NCI-H128 (cell line): Measurements from ENCODE around the gene CDK17.

Source experiments
- DNase-seq: peaks from one replicate; lab custom pipeline; 2025; ENCODE audit not compliant: unreplicated experiment; lab: John Stamatoyannopoulos, UW

Gene CDK17

DNA sequence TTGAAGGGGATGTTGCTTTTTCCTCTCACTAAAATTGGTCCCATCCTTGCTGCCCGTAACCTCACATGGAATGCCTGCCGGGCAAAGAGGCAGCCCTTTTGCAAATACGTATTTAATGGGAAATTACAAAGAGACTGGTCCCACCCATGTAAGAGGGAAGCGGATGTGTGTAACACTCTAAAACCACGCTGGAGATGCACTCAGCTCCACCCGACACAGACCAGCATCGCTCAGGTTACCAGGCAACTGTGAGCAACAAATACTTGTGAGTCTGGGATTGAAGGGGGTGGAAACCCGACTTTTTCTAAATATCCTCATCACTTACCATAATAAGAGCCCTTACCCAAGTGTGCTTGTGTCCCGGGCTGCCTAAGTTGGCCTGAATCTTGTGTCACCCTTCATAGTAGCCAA is 158.4 kb downstream of the CDK17 start:
- no peak for DNase-seq

DNA sequence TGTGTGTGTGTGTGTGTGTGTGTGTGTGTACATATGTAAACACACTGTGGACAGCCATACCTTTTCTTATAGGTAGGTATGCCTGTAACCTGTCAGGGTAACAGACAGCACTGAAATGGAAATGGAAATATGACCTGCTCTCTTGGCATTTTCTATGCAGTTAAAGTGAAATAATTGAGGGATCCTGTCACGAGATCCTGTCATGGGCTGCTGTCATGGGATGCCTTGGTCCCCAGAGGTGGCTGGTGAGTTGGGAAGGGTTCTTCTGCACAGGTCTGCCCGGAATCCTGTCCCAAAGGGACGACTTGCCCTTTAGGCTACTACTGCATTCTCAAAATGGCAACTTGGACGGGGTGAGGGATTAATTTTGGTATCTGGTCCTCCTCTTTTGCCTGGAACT is 158.8 kb downstream of the CDK17 start:
- no peak for DNase-seq

DNA sequence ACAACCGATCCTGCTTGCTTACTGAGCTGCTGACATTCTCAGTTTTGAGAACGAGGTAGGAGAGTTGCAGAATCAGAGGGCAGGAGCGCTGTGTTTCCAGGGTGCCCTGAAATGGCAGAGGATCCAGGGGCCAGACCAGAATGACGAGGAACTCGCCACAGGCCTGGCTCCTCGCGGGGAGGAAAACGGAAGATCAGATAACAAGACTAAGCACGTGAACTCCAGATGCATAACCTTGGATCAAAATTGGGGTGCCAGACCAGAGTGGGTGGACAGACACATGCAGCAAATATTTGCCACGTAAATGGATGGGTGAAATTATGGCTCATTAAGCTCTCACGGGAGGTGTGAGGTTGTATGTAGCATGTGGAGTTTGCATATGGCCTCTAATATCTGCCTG is 159.6 kb downstream of the CDK17 start:
- DNase-seq, result no peak

DNA sequence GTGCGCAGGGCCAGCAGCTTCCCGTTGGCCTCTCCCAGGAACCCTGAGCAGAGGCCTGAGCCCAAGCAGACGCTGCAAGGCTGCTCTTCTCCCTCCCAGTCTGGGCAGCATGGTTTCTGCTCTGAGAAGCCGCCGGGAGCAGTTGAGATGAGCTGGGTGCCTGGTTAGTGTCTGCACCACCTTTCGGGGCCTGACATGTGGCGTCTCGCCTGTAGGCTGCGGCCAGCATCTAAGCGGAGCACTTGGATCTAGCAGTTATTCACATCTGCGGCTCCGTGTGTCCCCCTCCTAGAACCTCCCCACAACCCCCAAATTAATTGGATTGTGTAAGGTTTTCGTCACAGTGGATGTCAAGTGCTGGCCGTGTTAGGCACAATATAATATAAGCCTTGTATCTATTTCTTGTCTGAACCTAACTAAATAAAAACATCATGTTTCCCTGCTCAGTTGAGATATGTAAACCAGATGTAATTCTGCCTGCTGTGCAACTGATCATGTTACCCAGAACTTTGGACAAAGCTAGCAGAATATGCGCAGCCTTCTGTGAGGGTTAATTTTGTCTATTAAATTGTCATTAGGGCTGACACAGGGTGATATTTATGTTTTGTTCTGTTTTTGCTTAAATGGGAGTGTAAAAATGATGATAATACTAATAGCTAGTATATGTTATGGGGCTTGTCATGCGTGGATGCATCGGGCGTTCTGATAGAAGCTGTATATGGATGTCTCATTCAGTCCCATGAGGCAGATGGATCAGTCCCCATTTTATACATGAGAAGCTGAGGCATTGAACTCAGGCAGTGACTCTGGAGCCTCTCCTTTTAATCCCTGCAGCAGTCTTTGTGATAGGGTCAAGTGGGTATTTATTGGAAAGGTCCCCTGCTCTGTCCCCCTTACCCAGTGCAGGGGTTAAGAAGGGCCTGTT is 160.3 kb downstream of the CDK17 start:
- DNase-seq, result no peak

DNA sequence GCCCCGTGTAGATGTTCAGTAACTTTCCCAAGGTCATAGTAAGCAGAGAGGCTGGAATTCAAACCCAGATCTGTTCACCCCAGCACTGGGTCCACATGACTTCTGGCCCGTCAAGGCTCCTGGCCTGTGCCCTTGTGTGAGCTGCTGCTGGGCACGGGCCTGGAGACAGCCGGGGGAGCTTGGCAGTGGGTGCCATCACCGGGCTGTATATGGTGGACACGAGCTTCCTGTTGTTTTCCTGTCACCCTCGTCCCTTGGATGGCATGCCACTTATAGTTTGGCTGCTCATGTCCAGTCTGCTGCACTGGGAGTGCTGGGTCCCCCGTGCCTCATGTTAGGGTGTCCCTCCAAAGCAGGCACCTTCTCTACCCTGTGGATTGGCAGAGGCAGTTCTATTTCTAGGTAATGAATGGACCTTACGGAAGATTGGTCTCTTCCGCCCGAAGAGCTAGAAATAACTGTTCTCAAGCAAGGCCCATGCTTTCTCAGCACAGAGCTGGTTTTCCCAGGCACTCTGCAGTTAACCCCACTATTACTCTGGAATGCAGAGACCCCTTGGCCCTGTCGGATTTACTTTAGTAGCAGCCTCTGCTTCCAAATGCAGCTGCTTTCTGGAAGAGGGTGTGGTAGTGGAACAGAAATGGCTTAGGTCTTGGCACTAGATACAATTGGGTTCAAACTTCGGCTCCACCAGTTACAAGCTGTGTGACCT is 161.7 kb downstream of the CDK17 start:
- DNase-seq, result no peak

DNA sequence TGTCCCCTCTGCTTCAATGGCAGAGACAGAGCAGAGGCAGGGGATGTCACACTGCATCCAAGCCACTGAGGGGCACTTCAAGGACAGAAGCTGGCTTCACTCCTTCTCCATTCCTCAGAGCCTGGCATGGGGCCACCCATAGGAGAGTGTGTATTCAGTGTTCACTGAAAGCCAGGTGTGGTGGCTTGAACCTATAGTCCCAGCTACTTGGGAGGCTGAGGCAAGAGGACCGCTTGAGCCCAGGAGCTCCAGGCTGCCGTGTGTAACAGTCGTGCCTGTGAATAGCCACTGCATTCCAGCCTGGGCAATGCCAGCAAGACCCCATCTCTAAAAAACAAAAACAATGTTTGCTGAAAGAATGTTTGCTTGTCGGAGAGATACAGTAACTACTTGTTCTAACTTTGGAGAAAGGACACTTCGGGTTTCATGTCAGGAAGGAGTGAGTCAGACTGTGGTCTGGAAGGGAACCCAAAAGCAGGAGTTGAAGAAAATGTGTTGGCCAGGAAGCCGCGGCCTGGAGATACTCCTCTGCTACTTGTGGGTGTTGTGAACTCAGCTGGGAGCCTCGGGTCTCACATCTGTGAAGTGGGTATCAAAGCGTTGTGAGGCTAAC is 162.7 kb downstream of the CDK17 start:
- no peak for DNase-seq

DNA sequence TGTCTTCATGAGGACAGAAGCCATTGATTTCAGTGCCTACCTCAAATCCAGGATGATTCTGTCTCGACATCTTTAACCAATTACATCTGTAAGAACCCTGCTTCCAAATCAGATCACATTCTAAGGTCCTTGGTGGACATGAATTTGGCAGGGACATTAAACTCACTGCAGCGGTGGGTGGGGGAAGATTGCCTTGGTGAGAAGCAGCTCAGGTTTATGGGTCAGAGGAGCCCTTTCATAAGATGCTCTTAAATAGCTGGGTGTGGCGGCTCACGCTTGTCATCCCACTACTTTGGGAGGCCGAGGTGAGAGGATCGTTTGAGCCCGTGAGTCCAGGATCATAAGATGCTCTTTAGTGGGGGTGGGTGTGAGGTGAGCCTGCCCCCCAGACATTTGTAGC is 163.2 kb downstream of the CDK17 start:
- DNase-seq, result no peak

DNA sequence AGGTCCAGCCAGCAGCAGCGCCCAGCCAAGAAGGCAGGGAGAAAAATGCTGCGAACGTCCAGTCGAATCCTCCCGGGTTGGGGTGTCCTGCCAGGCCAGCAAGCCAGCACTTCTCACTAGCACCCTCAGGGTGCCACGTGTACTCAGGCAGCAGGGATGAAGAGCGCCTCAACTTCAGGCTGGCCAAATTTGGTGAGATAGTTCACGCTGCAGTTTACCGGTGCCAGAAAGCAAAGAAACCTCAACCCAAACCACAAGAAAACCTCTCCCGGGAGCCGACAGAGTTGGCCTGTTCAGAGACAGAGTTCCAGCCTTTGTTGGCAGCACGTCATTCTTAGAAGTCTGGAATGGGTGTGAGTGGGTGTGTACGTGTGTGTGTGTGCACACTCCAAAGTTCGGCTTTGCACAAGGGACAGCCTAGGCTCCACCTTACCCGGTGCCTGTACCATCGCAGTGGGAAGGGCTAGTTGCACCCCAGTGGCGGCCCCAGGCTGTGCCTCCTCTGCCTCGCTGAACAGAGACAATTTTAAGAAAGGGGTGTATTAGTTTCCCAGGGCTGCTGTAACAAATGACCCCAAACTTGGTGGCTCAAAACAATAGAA is 163.9 kb downstream of the CDK17 start:
- no peak for DNase-seq

DNA sequence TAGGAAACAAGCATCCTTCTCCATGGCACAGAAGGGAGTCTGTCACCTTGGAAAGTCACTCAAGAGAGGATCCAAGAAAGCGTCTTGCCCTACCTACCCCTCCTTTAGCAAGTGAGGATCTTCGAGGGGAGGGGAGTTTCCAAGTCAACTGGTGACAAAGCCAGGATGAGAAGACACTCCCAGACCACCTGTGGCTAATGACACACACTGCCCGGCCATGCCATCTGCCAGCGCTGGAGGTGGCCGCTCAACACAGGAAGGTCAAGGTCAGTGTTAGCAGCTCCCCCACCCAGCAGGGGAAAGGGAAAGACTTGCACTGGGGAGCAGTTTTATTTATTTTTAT is 164.8 kb downstream of the CDK17 start:
- DNase-seq, result no peak

DNA sequence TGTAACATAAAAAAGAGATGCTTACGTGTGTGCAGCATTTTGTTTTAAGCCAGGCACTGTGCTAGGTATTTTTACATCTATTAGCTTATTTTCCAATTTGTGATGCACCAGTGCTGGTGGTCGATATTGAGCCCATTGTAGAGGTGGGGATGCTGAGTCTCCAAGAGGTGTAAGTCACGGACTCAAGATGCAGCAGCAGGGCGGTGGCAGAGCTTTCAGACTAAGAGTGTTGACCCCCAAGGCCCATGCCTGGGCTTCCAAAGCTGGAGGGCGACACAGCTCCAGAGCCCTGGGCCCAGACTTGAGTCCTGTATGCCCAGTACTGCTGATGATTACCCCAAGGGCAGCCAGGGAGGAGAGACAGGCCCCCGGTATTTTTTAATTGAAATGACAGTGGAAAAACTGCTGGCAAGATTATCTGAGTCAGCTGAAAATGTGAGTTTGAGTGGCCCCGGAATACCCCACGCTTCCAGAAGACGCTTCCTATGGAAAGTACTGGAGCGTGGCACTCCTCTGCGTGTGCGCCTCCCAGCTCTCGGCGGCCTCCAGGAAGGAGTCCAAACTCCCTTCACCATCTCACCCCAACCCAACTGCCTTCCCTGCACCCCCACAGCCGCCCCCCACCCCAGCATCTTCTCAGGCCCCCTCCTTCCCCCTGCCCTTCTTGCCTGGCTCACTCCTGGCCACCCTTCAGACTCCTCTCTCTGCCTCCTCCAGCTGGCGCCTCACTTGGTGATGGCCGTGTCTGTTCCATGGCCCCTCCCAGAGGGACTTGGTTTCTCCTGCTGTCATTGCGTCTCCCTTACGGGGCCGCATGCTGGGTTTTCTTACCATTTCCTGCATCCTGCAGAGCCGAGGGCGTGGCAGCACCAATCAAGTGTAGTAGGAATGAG is 165.4 kb downstream of the CDK17 start:
- no peak for DNase-seq

DNA sequence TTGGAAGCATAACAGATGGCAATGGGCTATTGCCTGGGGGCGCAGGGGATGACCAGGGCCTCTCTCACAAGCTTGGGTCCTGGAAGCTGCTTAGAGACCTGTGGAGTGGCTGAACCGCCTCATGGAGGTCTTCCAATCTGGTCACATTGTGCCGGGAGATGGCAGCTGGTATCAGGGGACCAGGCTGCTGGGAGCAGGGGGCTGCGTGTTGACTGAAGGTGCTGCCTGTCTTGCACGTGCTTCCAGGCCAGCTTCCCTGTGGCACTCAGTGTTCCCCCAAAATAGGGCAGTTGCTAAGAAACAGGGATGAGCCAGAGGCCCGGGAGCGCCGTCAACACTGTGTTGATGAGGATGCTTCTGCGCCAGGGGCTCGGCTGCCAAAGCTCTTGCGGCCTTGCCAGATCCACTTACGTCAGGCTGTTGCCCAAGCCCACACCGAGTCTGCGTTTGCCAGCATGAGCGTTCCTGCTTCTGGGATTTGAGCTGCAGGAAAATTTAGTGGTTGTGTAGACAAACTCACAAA is 166.2 kb downstream of the CDK17 start:
- DNase-seq, result no peak

DNA sequence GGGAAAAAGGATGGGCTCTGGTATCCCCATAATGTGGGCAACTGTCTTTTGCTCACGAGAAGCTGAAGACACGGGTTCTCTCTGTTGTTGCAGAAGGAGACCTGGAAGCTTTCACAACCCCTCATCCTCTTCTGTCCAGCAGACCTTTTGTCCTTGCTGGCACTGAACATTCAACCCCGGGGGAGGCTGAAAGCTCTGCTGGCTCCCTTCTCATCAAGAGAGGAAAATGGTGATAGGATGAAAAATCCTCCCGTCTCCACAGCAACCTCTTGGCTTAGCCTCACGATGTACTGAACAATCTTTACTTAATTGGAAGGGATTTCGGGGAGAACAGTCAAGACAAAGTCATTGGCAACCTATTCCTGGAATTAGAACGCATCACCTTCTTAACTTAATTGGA is 167.1 kb downstream of the CDK17 start:
- no peak for DNase-seq

DNA sequence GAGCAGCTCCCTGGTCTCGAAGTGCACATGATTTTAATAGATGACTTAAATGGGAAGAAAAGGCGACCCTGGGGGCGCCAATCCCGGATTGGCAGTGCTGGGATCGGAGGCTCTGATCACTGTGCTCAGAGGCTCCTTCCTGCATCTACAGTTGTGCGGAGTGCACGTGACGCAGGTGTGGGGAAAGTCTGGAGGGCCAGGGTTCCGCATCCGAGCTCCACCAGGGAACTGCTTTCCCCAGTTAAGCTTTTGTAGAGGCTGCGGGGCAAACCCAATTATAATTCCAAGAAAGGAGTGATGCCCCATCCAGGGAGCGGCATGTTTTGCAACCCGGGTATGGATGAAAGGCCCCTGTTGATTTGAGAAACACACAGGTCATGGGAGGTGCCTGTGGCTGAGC is 169.6 kb downstream of the CDK17 start:
- DNase-seq, result no peak

DNA sequence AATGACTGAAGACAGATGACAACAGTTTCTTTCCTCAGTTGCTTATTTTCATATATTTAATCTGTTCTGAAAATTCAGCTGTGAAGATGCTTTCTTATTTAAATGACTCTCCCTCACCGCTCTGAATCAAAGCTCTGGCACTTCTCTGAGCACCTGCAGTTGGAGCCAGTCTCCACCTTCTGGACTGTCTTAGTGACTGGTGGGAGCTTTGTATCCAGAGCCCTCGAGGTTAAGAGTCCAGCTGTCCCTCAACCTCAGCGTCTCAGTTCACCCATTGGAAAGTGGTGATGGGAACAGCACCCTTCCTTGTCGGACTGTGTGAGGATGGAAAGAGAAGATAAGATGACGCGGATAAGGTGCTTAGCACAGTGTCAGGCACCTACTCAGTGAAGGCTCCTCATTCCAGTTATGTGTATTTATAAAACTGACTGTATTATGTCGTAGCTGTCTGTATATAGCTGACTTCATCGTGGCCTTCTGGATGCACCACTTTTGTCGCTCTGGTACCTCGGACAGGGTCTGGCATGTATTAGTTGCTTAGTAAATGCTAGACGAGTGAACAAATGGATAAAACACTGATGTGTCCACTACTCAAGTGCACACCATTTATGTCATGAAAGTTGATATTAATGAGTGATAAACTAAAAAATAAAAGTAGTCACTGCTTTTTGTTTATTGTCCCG is 171.5 kb downstream of the CDK17 start:
- DNase-seq, result no peak
